ENCODE data around the gene PSMA6. TPM values are rescaled to one million over a fixed set of nuclear protein-coding genes. Genes with fewer than 3 reads are reported as not detected.

The PSMA6 gene
- total and polyA plus RNA-seq, 2 of the 13 experiments (the other 11 are each of a cell fraction or from before 2014, with no cell fraction given): 525 to 1,109 TPM

GRCh38 chr14:35365130-35366055 lies 73.2 kb downstream of the PSMA6 start (continued):
- peak; percentile 76 for TF ChIP-seq ZSCAN31 (CRISPR knock-in tag; IDR thresholded peaks at IDR 0.05; ENCODE audit: low read depth)
- peak; percentile 43 for TF ChIP-seq STAG1 (CRISPR knock-in tag; IDR thresholded peaks at IDR 0.05)
- peak; percentile 92; the same call in 1 of the 2 replicates for TF ChIP-seq ZBTB26 (CRISPR knock-in tag; IDR thresholded peaks at IDR 0.05; ENCODE audit: borderline replicate concordance)
- TF ChIP-seq MZF1 (CRISPR knock-in tag; IDR thresholded peaks at IDR 0.05; ENCODE audit: borderline replicate concordance): no peak; the same call in 1 of the 2 replicates
- TF ChIP-seq ZFAT (CRISPR knock-in tag; conservative IDR thresholded peaks at IDR 0.05): no peak
- TF ChIP-seq KLF16 (CRISPR knock-in tag; IDR thresholded peaks at IDR 0.05): peak in 1 of 2 experiments; percentile 95; a peak in 2 of 4 replicates
- TF ChIP-seq CREB3 (CRISPR knock-in tag; IDR thresholded peaks at IDR 0.05): no peak
- peak; percentile 96 for TF ChIP-seq JUN (CRISPR knock-in tag; IDR thresholded peaks at IDR 0.05)
- TF ChIP-seq PAWR (CRISPR knock-in tag; IDR thresholded peaks at IDR 0.05; ENCODE audit: borderline replicate concordance): 0 out of 2 replicates have a peak, but pooled peaks have one; percentile 31
- TF ChIP-seq NR1H2 (CRISPR knock-in tag; IDR thresholded peaks at IDR 0.05; ENCODE audit: borderline replicate concordance, low read depth): no peak
- peak; percentile 61 for TF ChIP-seq ZZZ3 (CRISPR knock-in tag; IDR thresholded peaks at IDR 0.05; ENCODE audit: borderline replicate concordance)
- no peak for TF ChIP-seq STAT6 (CRISPR knock-in tag; IDR thresholded peaks at IDR 0.05; ENCODE audit: borderline replicate concordance)
- TF ChIP-seq SMAD3 (CRISPR knock-in tag; IDR thresholded peaks at IDR 0.05): peak; percentile 93; the same call in 1 of the 2 replicates
- no peak for TF ChIP-seq SNRNP70 (IDR thresholded peaks at IDR 0.05; ENCODE audit: low read depth, low read length)
- TF ChIP-seq TBX2 (CRISPR knock-in tag; IDR thresholded peaks at IDR 0.05; ENCODE audit: borderline replicate concordance): peak; percentile 90; the same call in 1 of the 2 replicates
- TF ChIP-seq ZBTB21 (CRISPR knock-in tag; IDR thresholded peaks at IDR 0.05): peak; percentile 68; the same call in 1 of the 2 replicates
- TF ChIP-seq YEATS2 (CRISPR knock-in tag; IDR thresholded peaks at IDR 0.05; ENCODE audit: borderline replicate concordance): peak; percentile 85; the same call in 1 of the 2 replicates
- peak; percentile 83; the same call in 1 of the 2 replicates for TF ChIP-seq THRA (CRISPR knock-in tag; IDR thresholded peaks at IDR 0.05; ENCODE audit: borderline replicate concordance)
- TF ChIP-seq ZNF552 (CRISPR knock-in tag; IDR thresholded peaks at IDR 0.05; ENCODE audit: borderline replicate concordance): 0 out of 2 replicates have a peak, but pooled peaks have one; percentile 80
- TF ChIP-seq GATA4 (IDR thresholded peaks at IDR 0.05; ENCODE audit: borderline replicate concordance, low read depth): peak; percentile 19; the same call in 1 of the 2 replicates
- no peak for TF ChIP-seq JUNB (CRISPR knock-in tag; IDR thresholded peaks at IDR 0.05; ENCODE audit: borderline replicate concordance)
